H1 (cell line): Measurements from ENCODE around the gene SELENBP1. TPM values are rescaled to one million over a fixed set of nuclear protein-coding genes. Genes with fewer than 3 reads are reported as not detected.

Experiments used
- CTCF ChIA-PET: fragments of 300-600 bp; sonication (Branson Sonifier 250); formaldehyde crosslinking; loops from one replicate; lab custom pipeline; 2021; ENCODE audit not compliant: partially characterized antibody; lab: Charles Lee
- POLR2A ChIA-PET: fragments of 300-600 bp; sonication (Branson Sonifier 250); formaldehyde crosslinking; loops from one replicate; lab custom pipeline; 2021; ENCODE audit warnings: inconsistent platforms; ENCODE audit not compliant: partially characterized antibody; lab: Charles Lee
- DNase-seq, 2 experiments: peaks; one replicate each; pipeline versions ENCODE4 v3.0.0 to v3.0.0-alpha.2; 2010 to 2022; ENCODE audit warnings: low spot score in 2 of 2, low read depth in 1 of 2, mixed read lengths in 1 of 2
- FAIRE-seq: peaks from 2 replicates; lab custom pipeline; 2011; peaks lifted over from hg19 to GRCh38; lab: Jason Lieb, UNC
- H2AFZ ChIP-seq: 2 replicates; pipeline ENCODE4 v1.8.1; 2012; ENCODE audit warnings: low read length, inconsistent platforms
- H2AK5ac ChIP-seq: 2 replicates; pipeline ENCODE4 v1.6.1; 2013; ENCODE audit warnings: low read depth, low read length
- H2BK120ac ChIP-seq: replicated peaks from 2 replicates; pipeline ENCODE3; 2013; ENCODE audit warnings: low read depth, low read length, inconsistent platforms
- H2BK12ac ChIP-seq: 2 replicates; pipeline ENCODE4 v1.6.1; 2013; ENCODE audit warnings: low read depth, low read length
- H2BK15ac ChIP-seq: 2 replicates; pipeline ENCODE4 v1.6.1; 2013; ENCODE audit warnings: low read length
- H2BK20ac ChIP-seq: 2 replicates; pipeline ENCODE4 v1.6.1; 2013; ENCODE audit warnings: low read length
- H2BK5ac ChIP-seq: 2 replicates; pipeline ENCODE4 v1.6.1; 2013; ENCODE audit warnings: low read depth, low read length
- H3K14ac ChIP-seq: 2 replicates; pipeline ENCODE4 v1.6.1; 2013; ENCODE audit warnings: inconsistent platforms; ENCODE audit not compliant: insufficient read length
- H3K18ac ChIP-seq: 2 replicates; pipeline ENCODE4 v1.6.1; 2013; ENCODE audit warnings: low read length; ENCODE audit errors: extremely low read depth
- H3K23ac ChIP-seq: 2 replicates; pipeline ENCODE4 v1.6.1; 2013; ENCODE audit warnings: inconsistent platforms; ENCODE audit not compliant: insufficient read length
- H3K23me2 ChIP-seq: 2 replicates; pipeline ENCODE4 v1.6.1; 2013; ENCODE audit warnings: low read depth, low read length
- H3K27ac ChIP-seq: 2 replicates; pipeline ENCODE4 v1.6.1; 2011; ENCODE audit warnings: low read depth, low read length, inconsistent platforms
- H3K27me3 ChIP-seq, 4 experiments: replicated peaks in 1 of 4; 1 replicate in 1 of 4; 2 replicates in 3 of 4; pipeline versions ENCODE4 v1.6.1 to v1.8.1; 2011 to 2013; ENCODE audit warnings: low read length in 3 of 4, mild to moderate bottlenecking in 3 of 4, inconsistent platforms in 2 of 4, mixed read lengths in 2 of 4, moderate library complexity in 1 of 4; ENCODE audit not compliant: control insufficient read depth in 3 of 4, insufficient read depth in 3 of 4; ENCODE audit errors: extremely low read depth in 1 of 4
- H3K36me3 ChIP-seq, 4 experiments: 2 replicates each; pipeline versions ENCODE4 v1.6.1 to v1.8.1; 2011 to 2013; ENCODE audit warnings: mild to moderate bottlenecking in 4 of 4, low read length in 3 of 4, moderate library complexity in 2 of 4, control low read depth in 1 of 4, inconsistent platforms in 1 of 4; ENCODE audit not compliant: insufficient read depth in 4 of 4, control insufficient read depth in 2 of 4
- H3K4ac ChIP-seq: replicated peaks from 2 replicates; pipeline ENCODE3; 2013; ENCODE audit warnings: low read length, low read depth, mixed read lengths, inconsistent platforms; ENCODE audit not compliant: insufficient read length
- H3K4me1 ChIP-seq, 4 experiments: replicated peaks in 1 of 4; 1 replicate in 1 of 4; 2 replicates in 3 of 4; pipeline versions ENCODE4 v1.6.1 to v1.8.1; 2011 to 2013; ENCODE audit warnings: low read length in 3 of 4, inconsistent platforms in 2 of 4, mixed read lengths in 1 of 4; ENCODE audit not compliant: insufficient read depth in 4 of 4, control insufficient read depth in 3 of 4
- H3K4me2 ChIP-seq, 2 experiments: 2 replicates each; pipeline versions ENCODE4 v1.6.1 to v1.8.1; 2011 to 2013; ENCODE audit warnings: low read depth in 2 of 2, low read length in 2 of 2, control low read depth in 1 of 2, inconsistent platforms in 1 of 2, mild to moderate bottlenecking in 1 of 2; ENCODE audit not compliant: insufficient read depth in 1 of 2
- H3K4me3 ChIP-seq, 4 experiments: fragments of 200-600, 300-600 bp in 1 of 4; sonication (generic), shearing (Covaris generic), sonication (Bioruptor Twin) in 1 of 4; 2 replicates each; pipeline versions ENCODE4 v1.5.1 to v1.8.1; 2011 to 2016; ENCODE audit warnings: low read length in 4 of 4, low read depth in 3 of 4, control low read depth in 2 of 4, inconsistent platforms in 2 of 4, mild to moderate bottlenecking in 2 of 4, mixed read lengths in 1 of 4, moderate library complexity in 1 of 4; ENCODE audit not compliant: insufficient read depth in 2 of 4; ENCODE audit errors: extremely low read depth in 1 of 4
- H3K56ac ChIP-seq: replicated peaks from 2 replicates; pipeline ENCODE3; 2013; ENCODE audit warnings: low read depth, mild to moderate bottlenecking, mixed read lengths, low read length, inconsistent platforms; ENCODE audit not compliant: insufficient read length
- H3K79me1 ChIP-seq: 2 replicates; pipeline ENCODE4 v1.6.1; 2013; ENCODE audit warnings: low read depth, low read length, control low read depth
- H3K79me2 ChIP-seq, 2 experiments: 2 replicates each; pipeline versions ENCODE4 v1.6.1 to v1.8.1; 2012 to 2013; ENCODE audit warnings: low read length in 2 of 2, mild to moderate bottlenecking in 2 of 2, inconsistent platforms in 1 of 2; ENCODE audit not compliant: insufficient read depth in 2 of 2, control insufficient read depth in 1 of 2
- H3K9ac ChIP-seq, 4 experiments: replicated peaks in 1 of 4; 1 replicate in 1 of 4; 2 replicates in 3 of 4; pipeline versions ENCODE4 v1.6.1 to v1.8.1; 2011 to 2013; ENCODE audit warnings: low read depth in 3 of 4, low read length in 3 of 4, control low read depth in 2 of 4, mild to moderate bottlenecking in 2 of 4, moderate library complexity in 2 of 4, inconsistent platforms in 1 of 4; ENCODE audit errors: extremely low read depth in 1 of 4
- H3K9me3 ChIP-seq, 2 experiments: 2 replicates each; pipeline versions ENCODE4 v1.6.1 to v1.8.1; 2012 to 2013; ENCODE audit warnings: mild to moderate bottlenecking in 2 of 2, moderate library complexity in 2 of 2, control low read depth in 1 of 2, inconsistent platforms in 1 of 2, low read depth in 1 of 2, low read length in 1 of 2, mixed read lengths in 1 of 2; ENCODE audit not compliant: insufficient read depth in 2 of 2
- H4K20me1 ChIP-seq, 2 experiments: replicated peaks in 1 of 2; 2 replicates each; pipeline versions ENCODE3 to v1.8.1; 2011 to 2013; ENCODE audit warnings: inconsistent platforms in 2 of 2, low read length in 2 of 2, mild to moderate bottlenecking in 1 of 2; ENCODE audit not compliant: insufficient read depth in 2 of 2, control insufficient read depth in 1 of 2
- H4K5ac ChIP-seq: 2 replicates; pipeline ENCODE4 v1.6.1; 2013; ENCODE audit warnings: low read length, low read depth, mixed read lengths, inconsistent platforms; ENCODE audit not compliant: insufficient read length
- H4K8ac ChIP-seq: 2 replicates; pipeline ENCODE4 v1.8.0; 2013; ENCODE audit warnings: mild to moderate bottlenecking, moderate library complexity, low read length, inconsistent platforms; ENCODE audit not compliant: insufficient read depth; ENCODE audit errors: extremely low read depth
- H4K91ac ChIP-seq: replicated peaks from 2 replicates; pipeline ENCODE3; 2013; ENCODE audit warnings: low read length, mixed read lengths, inconsistent platforms; ENCODE audit not compliant: insufficient read length
- BCL11A ChIP-seq, 2 experiments: IDR thresholded peaks; one replicate each; pipeline ENCODE4 v1.6.1; 2011; ENCODE audit warnings: low read depth in 2 of 2, low read length in 2 of 2, mild to moderate bottlenecking in 2 of 2
- CEBPB ChIP-seq: IDR thresholded peaks from 2 replicates; pipeline ENCODE4 v1.6.1; 2012; ENCODE audit warnings: low read depth, low read length
- POU5F1 ChIP-seq: IDR thresholded peaks from 2 replicates; pipeline ENCODE4 v1.6.1; 2011; ENCODE audit warnings: low read depth, mild to moderate bottlenecking, low read length, moderate library complexity
- SRF ChIP-seq: IDR thresholded peaks from 2 replicates; pipeline ENCODE4 v1.6.1; 2011; ENCODE audit warnings: mild to moderate bottlenecking, low read depth, low read length, moderate library complexity
- TAF1 ChIP-seq: IDR thresholded peaks from 2 replicates; pipeline ENCODE4 v1.6.1; 2011; ENCODE audit warnings: mild to moderate bottlenecking, low read depth, low read length
- WGBS, 2 experiments: shearing (Covaris generic) in 1 of 2; methylation state at CpG; one replicate each; pipeline versions ENCODE4 v1.1.6 to v1.1.7; 2013 to 2015; ENCODE audit warnings: low lambda C conversion rate in 2 of 2, mixed read lengths in 2 of 2, inconsistent platforms in 1 of 2, low coverage in 1 of 2, missing lambda C conversion rate in 1 of 2; ENCODE audit not compliant: insufficient replicate concordance in 2 of 2, insufficient coverage in 1 of 2, insufficient read length in 1 of 2; ENCODE audit errors: extremely low coverage in 1 of 2, missing lambda C conversion rate in 1 of 2; 5-methylcytosine and 5-hydroxymethylcytosine counted together
- polyA plus RNA-seq, 7 experiments: library from polyadenylated mRNA; depleted of rRNA in 3 of 7; stranded (reverse) in 5 of 7; unstranded in 2 of 7; fragments of >200 nt in 5 of 7; fragments of 200-250 nt in 2 of 7; gene quantifications; 1 replicate in 5 of 7; 2 replicates in 1 of 7; 4 replicates in 1 of 7; pipeline versions ENCODE4 v1.2.1 to v1.2.3, GENCODE V29; 2011 to 2013; ENCODE audit warnings: missing spikeins in 2 of 7, mixed read lengths in 2 of 7
- total RNA-seq: library from RNA; stranded (reverse); fragmentation: NEBNext Ultra II Directional; extraction: Animal tissue kit (Norgen Biotek cat#: 25700); gene quantifications from 2 replicates; pipeline ENCODE4 v1.2.1, GENCODE V29; 2021

Gene SELENBP1
- total and polyA plus RNA-seq, 2 of the 8 experiments (the other 6 are each of a cell fraction or from before 2014, with no cell fraction given), result 20.0 to 32.4 TPM

DNA sequence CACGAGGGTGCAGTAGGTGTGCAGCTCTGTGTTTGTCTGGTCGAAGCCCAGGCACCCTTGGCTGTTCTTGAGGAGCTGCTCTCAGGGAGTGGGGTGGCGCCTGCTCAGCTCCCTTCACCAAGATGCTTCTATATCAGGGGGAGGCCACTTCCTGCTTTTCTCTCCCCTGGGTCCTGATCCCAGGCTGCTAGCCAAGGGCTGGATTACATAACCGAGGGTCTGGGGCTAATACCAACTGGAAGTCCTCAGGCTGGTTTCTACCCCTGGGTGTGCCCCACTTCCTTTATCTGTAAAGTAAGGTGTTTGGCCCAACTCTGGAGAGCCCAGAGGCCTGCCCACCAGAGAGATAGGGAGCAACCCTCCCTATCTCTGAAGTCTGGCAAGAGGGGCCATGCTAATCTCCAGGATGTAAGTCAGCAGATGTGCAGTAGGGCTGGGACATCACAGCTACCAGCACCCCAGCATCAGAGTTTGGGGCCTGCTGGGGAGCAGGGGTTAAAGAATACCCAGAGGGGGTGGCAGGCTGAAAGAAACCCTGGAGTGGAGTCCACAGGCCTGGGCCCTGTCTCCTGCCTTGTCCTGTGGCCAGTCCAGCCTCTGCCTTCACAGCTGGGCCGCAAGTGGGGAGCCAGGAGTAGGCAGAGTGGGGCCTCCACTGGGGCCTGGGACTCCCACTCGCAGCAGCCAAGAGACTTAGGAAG lies 2.1 kb downstream of the SELENBP1 start:
- H2BK120ac ChIP-seq, result no peak overlapping the region
- no peak overlapping the region for H2AK5ac ChIP-seq
- H2BK20ac ChIP-seq, result no peak overlapping the region
- peaks cover 2% of the 10 kb centered on the region; the same call in 1 of the 2 replicates for H3K23me2 ChIP-seq
- no peak overlapping the region for H3K4ac ChIP-seq
- H3K56ac ChIP-seq, result no peak overlapping the region
- no peak for TF ChIP-seq BCL11A (IDR thresholded peaks at IDR 0.05; ENCODE audit: low read depth in 2 of 2, low read length in 2 of 2)
- no peak for TF ChIP-seq TAF1
- TF ChIP-seq POU5F1, result no peak
- no peak for TF ChIP-seq SRF
- no peak for TF ChIP-seq CEBPB
- H4K5ac ChIP-seq, result no peak overlapping the region
- no peaks in the 10 kb centered on the region for H3K27me3 ChIP-seq
- no peak overlapping the region for H3K27ac ChIP-seq
- no peak overlapping the region for H2BK15ac ChIP-seq
- H3K4me3 ChIP-seq, result no peak overlapping the region
- H3K23ac ChIP-seq, result no peak overlapping the region
- no peaks in the 10 kb centered on the region for H4K20me1 ChIP-seq
- H3K9me3 ChIP-seq, result no peaks in the 10 kb centered on the region
- no peak overlapping the region for H3K4me2 ChIP-seq
- CTCF ChIA-PET, result interaction anchor here (0.5 to 2.2 kb wide), 18 partner anchors 10 to 117 kb away, joined by 3 to 12 read pairs (median 5); partner anchors contain the start of gene PSMB4
- H2BK5ac ChIP-seq, result no peak overlapping the region
- no peak overlapping the region for H3K14ac ChIP-seq
- 90% methylated on average over 6 of the region's 6 CpGs; no CpG with 5 or more reads in 1 of the 2 experiments for WGBS, 2 experiments
- no peaks in the 10 kb centered on the region; a peak in 2 of 8 replicates for H3K36me3 ChIP-seq
- DNase-seq (no peak), FAIRE-seq (no peak)
- no peaks in the 10 kb centered on the region for H3K79me2 ChIP-seq
- H4K91ac ChIP-seq, result no peak overlapping the region
- H3K79me1 ChIP-seq, result no peaks in the 10 kb centered on the region
- no peak overlapping the region for H3K9ac ChIP-seq
- H3K18ac ChIP-seq, result no peak overlapping the region
- H2AFZ ChIP-seq, result no peak overlapping the region
- H3K4me1 ChIP-seq, result peaks cover 0 to 11% (median 8%) of the 10 kb centered on the region in 4 experiments; a peak in 6 of 7 replicates
- POLR2A ChIA-PET, result interaction anchor here (0.8 to 2.5 kb wide), 5 partner anchors 9 to 29 kb away, joined by 3 to 14 read pairs (median 6); partner anchors contain the start of genes PSMB4 and RFX5
- H2BK12ac ChIP-seq, result no peak overlapping the region
- H4K8ac ChIP-seq, result no peak overlapping the region
